Omental fat pad (tissue), 4 donors: ENCODE data around the gene CDK12. TPM values are rescaled to one million over a fixed set of nuclear protein-coding genes. Genes with fewer than 3 reads are reported as not detected.

Experiments used
- ATAC-seq: fragments of 150-250 bp; one replicate; pipeline ENCODE4 v1.9.1; 2016; ENCODE audit warnings: mild to moderate bottlenecking, moderate library complexity; ENCODE audit not compliant: low FRiP score
- DNase-seq: peaks from one replicate; pipeline ENCODE4 v3.0.0-alpha.2; 2019; ENCODE audit warnings: low spot score
- total RNA-seq, 4 donors: library from RNA; depleted of rRNA; stranded (reverse); fragments of >200 nt; gene quantifications; one replicate each; pipeline ENCODE4 v1.1.0, GENCODE V29; 2016
- TF ChIP-seq, protein P1 (sequence below), 3 donors: fragments of 450-650 bp; IDR thresholded peaks; one replicate each; pipeline ENCODE4 v1.5.1; 2016 to 2017; ENCODE audit warnings: antibody characterized with exemption in 3 of 3, mild to moderate bottlenecking in 3 of 3, moderate library complexity in 2 of 3

The CDK12 gene
- total RNA-seq, 4 donors from 2014 or later, result 25.7 to 49.2 (median 38.1) TPM

GRCh38 chr17:39573447-39574298 is 112.4 kb downstream of the CDK12 start:
- TF ChIP-seq, protein P1, sequence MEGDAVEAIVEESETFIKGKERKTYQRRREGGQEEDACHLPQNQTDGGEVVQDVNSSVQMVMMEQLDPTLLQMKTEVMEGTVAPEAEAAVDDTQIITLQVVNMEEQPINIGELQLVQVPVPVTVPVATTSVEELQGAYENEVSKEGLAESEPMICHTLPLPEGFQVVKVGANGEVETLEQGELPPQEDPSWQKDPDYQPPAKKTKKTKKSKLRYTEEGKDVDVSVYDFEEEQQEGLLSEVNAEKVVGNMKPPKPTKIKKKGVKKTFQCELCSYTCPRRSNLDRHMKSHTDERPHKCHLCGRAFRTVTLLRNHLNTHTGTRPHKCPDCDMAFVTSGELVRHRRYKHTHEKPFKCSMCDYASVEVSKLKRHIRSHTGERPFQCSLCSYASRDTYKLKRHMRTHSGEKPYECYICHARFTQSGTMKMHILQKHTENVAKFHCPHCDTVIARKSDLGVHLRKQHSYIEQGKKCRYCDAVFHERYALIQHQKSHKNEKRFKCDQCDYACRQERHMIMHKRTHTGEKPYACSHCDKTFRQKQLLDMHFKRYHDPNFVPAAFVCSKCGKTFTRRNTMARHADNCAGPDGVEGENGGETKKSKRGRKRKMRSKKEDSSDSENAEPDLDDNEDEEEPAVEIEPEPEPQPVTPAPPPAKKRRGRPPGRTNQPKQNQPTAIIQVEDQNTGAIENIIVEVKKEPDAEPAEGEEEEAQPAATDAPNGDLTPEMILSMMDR (IDR thresholded peaks at IDR 0.05), result no peak
- DNase-seq (no peak), ATAC-seq (peak; percentile 91)

GRCh38 chr17:39576187-39576586 is 114.9 kb downstream of the CDK12 start:
- DNase-seq, result no peak
- TF ChIP-seq, protein P1 (IDR thresholded peaks at IDR 0.05), result no peak
- ATAC-seq, result no peak

DNA sequence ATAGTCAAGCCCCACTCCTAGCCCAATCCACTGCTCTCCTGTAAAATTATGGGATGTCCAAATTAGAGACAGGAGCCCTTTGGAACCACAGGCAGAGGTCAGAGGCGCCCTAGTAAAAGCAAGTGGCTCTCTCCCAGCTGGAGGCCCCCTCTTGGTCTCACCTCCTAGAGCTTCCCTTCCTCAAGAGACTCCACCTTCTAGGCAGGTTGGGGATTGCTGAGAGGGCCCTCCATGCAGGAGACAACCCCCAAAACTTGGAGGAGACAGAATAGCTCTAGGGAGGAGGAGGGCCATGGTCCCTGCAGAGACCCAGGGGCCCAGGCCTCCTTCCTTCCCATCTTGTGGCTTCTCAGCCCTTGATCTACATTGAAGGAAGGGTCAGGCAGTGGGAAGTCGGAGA is 117.0 kb downstream of the CDK12 start:
- ATAC-seq (no peak), DNase-seq (no peak)
- TF ChIP-seq, protein P1 (IDR thresholded peaks at IDR 0.05), result no peak

DNA sequence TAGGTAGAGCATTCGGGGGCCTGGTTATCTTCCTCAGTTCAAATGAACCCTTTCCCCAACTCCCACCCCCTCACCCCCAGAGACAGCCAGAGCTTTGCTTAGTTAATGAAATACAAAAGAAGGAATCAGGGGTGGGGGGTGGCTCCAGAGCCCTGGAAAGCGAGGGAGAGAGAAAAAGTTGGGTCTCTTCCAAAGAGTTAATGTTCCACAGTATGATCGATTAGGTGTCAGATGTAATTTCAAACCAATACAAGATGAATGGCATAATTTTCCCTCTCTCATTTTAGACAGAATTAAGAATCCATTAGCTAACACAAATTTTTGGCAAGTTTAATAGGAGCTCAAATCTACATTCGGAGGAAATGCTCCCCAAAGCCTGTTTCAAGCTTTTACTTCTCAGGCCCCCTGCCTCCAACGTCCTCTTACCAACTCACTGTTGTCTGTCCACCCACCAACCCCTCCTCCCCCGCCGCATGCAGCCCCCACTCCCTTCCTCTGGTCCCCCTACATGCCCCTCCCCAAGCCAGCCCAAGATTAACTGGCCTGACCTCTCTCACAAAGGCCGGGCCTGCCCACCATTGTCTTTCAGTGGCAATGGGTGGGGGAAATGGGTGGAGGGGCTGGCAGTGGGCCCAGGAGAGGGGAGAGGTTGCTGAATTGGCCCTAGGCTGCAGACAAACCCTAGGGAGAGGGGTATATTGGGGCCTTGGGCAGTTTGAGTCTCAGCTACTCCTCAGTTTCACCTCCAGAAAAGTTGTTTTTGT is 118.2 kb downstream of the CDK12 start:
- no peak for ATAC-seq
- DNase-seq, result no peak
- TF ChIP-seq, protein P1 (IDR thresholded peaks at IDR 0.05), result no peak

- DNase-seq (no peak), ATAC-seq (no peak)
- TF ChIP-seq, protein P1 (IDR thresholded peaks at IDR 0.05), result no peak
These were observed 118.8 kb downstream of the CDK12 start for GRCh38 chr17:39580082-39580468.

- TF ChIP-seq, protein P1 (IDR thresholded peaks at IDR 0.05), result no peak
- no peak for ATAC-seq
- DNase-seq, result no peak
These were observed 119.9 kb downstream of the CDK12 start for GRCh38 chr17:39581071-39581758.
